Inferior parietal cortex (tissue), 1 donor: ENCODE data around the gene PADI4.
A peak's percentile ranks its signal among the peaks of the same experiment; 100 is the strongest.

ENCODE experiments used
- DNase-seq: peaks from one replicate; pipeline ENCODE4 v3.0.0-alpha.2; 2016; ENCODE audit errors: extremely low spot score

The PADI4 gene

GRCh38 chr1:17307946-17308345, at the start of gene PADI4:
PADI4 (plus strand) TSS chr1:17308197; CDS start chr1:17308223, 26 bp downstream.
- DNase-seq, result no peak

- no peak for DNase-seq
These were observed 49.3 kb upstream of the PADI4 start for GRCh38 chr1:17258758-17259130.

GRCh38 chr1:17259233-17259873, 48.6 kb upstream of the PADI4 start:
- no peak for DNase-seq

- no peak for DNase-seq
These were observed 47.7 kb upstream of the PADI4 start for GRCh38 chr1:17260264-17260663.

GRCh38 chr1:17260738-17261137, 47.3 kb upstream of the PADI4 start:
- no peak for DNase-seq

GRCh38 chr1:17263936-17264335, 44.1 kb upstream of the PADI4 start:
- no peak for DNase-seq

- no peak for DNase-seq
These were observed 43.5 kb upstream of the PADI4 start for GRCh38 chr1:17264470-17264869.

- no peak for DNase-seq
These were observed 42.8 kb upstream of the PADI4 start for GRCh38 chr1:17265162-17265561.

- DNase-seq, result no peak
These were observed 42.0 kb upstream of the PADI4 start for GRCh38 chr1:17265950-17266349.

GRCh38 chr1:17270891-17271765, 36.9 kb upstream of the PADI4 start:
- DNase-seq, result no peak

- no peak for DNase-seq
These were observed 35.9 kb upstream of the PADI4 start for GRCh38 chr1:17272066-17272465.

GRCh38 chr1:17272646-17273045, 35.4 kb upstream of the PADI4 start:
- no peak for DNase-seq

- DNase-seq, result no peak
These were observed 34.9 kb upstream of the PADI4 start for GRCh38 chr1:17273096-17273495.

- peak; percentile 5 for DNase-seq
These were observed 33.5 kb upstream of the PADI4 start for GRCh38 chr1:17274186-17275170.

- no peak for DNase-seq
These were observed 31.4 kb upstream of the PADI4 start for GRCh38 chr1:17276568-17276967.

- no peak for DNase-seq
These were observed 30.4 kb upstream of the PADI4 start for GRCh38 chr1:17277511-17278159.

GRCh38 chr1:17278996-17279830, 28.8 kb upstream of the PADI4 start:
- DNase-seq, result no peak

GRCh38 chr1:17280436-17280835, 27.6 kb upstream of the PADI4 start:
- no peak for DNase-seq

GRCh38 chr1:17280894-17281293, 27.1 kb upstream of the PADI4 start:
- no peak for DNase-seq

GRCh38 chr1:17281775-17282181, 26.2 kb upstream of the PADI4 start:
- no peak for DNase-seq

- no peak for DNase-seq
These were observed 25.2 kb upstream of the PADI4 start for GRCh38 chr1:17282836-17283235.
